K562 (cell line): ENCODE data around the gene RBFA. TPM values are rescaled to one million over a fixed set of nuclear protein-coding genes. Genes with fewer than 3 reads are reported as not detected.

Experiments used
- CHAMP1 ChIP-seq: fragments of 450-650 bp; IDR thresholded peaks from 2 replicates; pipeline ENCODE4 v1.6.1; 2016; ENCODE audit warnings: mild to moderate bottlenecking
- CUX1 ChIP-seq: fragments of 200-800 bp; sonication (Bioruptor generic); IDR thresholded peaks from 2 replicates; pipeline ENCODE4 v1.6.1; 2016; ENCODE audit warnings: missing genetic modification characterization, missing compliant biosample characterization
- FOXJ3 ChIP-seq: sonication (generic); formaldehyde crosslinking; IDR thresholded peaks from 2 replicates; pipeline ENCODE4 v1.4.0; 2020; ENCODE audit warnings: mild to moderate bottlenecking, missing genetic modification reagents
- FOXP4 ChIP-seq: sonication (generic); formaldehyde crosslinking; IDR thresholded peaks from 2 replicates; pipeline ENCODE4 v1.8.0; 2022; ENCODE audit warnings: mild to moderate bottlenecking, missing genetic modification reagents, borderline replicate concordance
- GABPB2 ChIP-seq: fragments of 250-450 bp; sonication (Bioruptor Pico); conservative IDR thresholded peaks from 2 replicates; pipeline ENCODE4 v1.5.1; 2021; ENCODE audit warnings: mild to moderate bottlenecking
- HNRNPUL1 ChIP-seq: fragments of 200-400 bp; formaldehyde crosslinking; IDR thresholded peaks from 2 replicates; pipeline ENCODE4 v1.6.1; 2017; ENCODE audit warnings: low read length
- MCM7 ChIP-seq, 2 experiments: fragments of 450-650 bp; IDR thresholded peaks; 2 replicates each; pipeline ENCODE4 v1.6.1; 2016 to 2018
- NFXL1 ChIP-seq: fragments of 450-650 bp; formaldehyde crosslinking; IDR thresholded peaks from 2 replicates; pipeline ENCODE4 v1.4.0; 2021; ENCODE audit warnings: mild to moderate bottlenecking
- RCOR1 ChIP-seq, 2 experiments: IDR thresholded peaks; 2 replicates each; pipeline ENCODE4 v1.6.1; 2012; ENCODE audit warnings: low read depth in 2 of 2, low read length in 2 of 2, borderline replicate concordance in 1 of 2, improper control_type of control experiment in 1 of 2
- SAP30 ChIP-seq: fragments of 200-600 bp; sonication (generic); IDR thresholded peaks from 2 replicates; pipeline ENCODE4 v1.6.1; 2012; ENCODE audit warnings: borderline replicate concordance, low read depth, mild to moderate bottlenecking, moderate library complexity, low read length, control low read depth, inconsistent platforms; ENCODE audit not compliant: insufficient read depth, poor library complexity, severe bottlenecking
- SMAD1 ChIP-seq: fragments of 150-350 bp; IDR thresholded peaks from 2 replicates; pipeline ENCODE4 v1.6.1; 2014; ENCODE audit warnings: low read length, low read depth; ENCODE audit not compliant: partially characterized antibody
- THRAP3 ChIP-seq: fragments of 450-650 bp; IDR thresholded peaks from 2 replicates; pipeline ENCODE4 v1.6.1; 2016; ENCODE audit warnings: mild to moderate bottlenecking, inconsistent platforms, borderline replicate concordance
- ZMIZ1 ChIP-seq, 2 experiments: fragments of 150-350 bp in 1 of 2; IDR thresholded peaks; 2 replicates each; pipeline ENCODE4 v1.6.1; 2012 to 2016; ENCODE audit warnings: low read depth in 2 of 2, low read length in 2 of 2, mild to moderate bottlenecking in 1 of 2, moderate library complexity in 1 of 2
- polyA plus RNA-seq, 8 experiments: library from polyadenylated mRNA; depleted of rRNA in 4 of 8; stranded (reverse) in 5 of 8; unstranded in 3 of 8; fragments of >200 nt; fragmentation: Nextera tagmentation in 2 of 8; fragmentation: Illumina TruSeq in 1 of 8; extraction: Ambion mirVana in 2 of 8; extraction: Trizol in 1 of 8; gene quantifications; 2 replicates each; pipeline versions ENCODE4 v1.2.1 to v1.2.3, GENCODE V29; 2011 to 2014; ENCODE audit warnings: inconsistent platforms in 1 of 8, missing spikeins in 1 of 8
- total RNA-seq, 7 experiments: library from RNA; depleted of rRNA in 6 of 7; stranded (reverse); fragments of >200 nt in 6 of 7; fragmentation: Illumina TruSeq in 2 of 7; extraction: Trizol in 2 of 7; gene quantifications; 2 replicates each; pipeline versions ENCODE4 v1.2.1 to v1.2.3, GENCODE V29; 2011 to 2021; ENCODE audit warnings: low replicate concordance in 1 of 7

RBFA gene
- total and polyA plus RNA-seq, 9 of the 15 experiments (the other 6 are each of a cell fraction or from before 2014, with no cell fraction given): 3.4 to 41.9 (median 25.8) TPM

- TF ChIP-seq CUX1 (CRISPR knock-in tag) (no peak), HNRNPUL1 (no peak), ZMIZ1 (IDR thresholded peaks at IDR 0.05; ENCODE audit: low read depth in 2 of 2, low read length in 2 of 2) (no peak), FOXP4 (CRISPR knock-in tag) (no peak), MCM7 (IDR thresholded peaks at IDR 0.05) (no peak), SAP30 (peak; percentile 96), RCOR1 (IDR thresholded peaks at IDR 0.05; ENCODE audit: borderline replicate concordance in 1 of 2, low read depth in 2 of 2, low read length in 2 of 2) (no peak), THRAP3 (no peak), NFXL1 (CRISPR knock-in tag) (no peak), CHAMP1 (no peak), SMAD1 (no peak), GABPB2 (no peak), FOXJ3 (CRISPR knock-in tag) (no peak)
Measured at GRCh38 chr18:80034068-80034851, at the start of gene RBFA (continued).
